HepG2 (cell line): ENCODE measurements around the gene ETV6.

Source experiments
- EP300 ChIP-seq, 3 experiments: sonication (generic) in 1 of 3; formaldehyde crosslinking in 1 of 3; IDR thresholded peaks; 2 replicates each; pipeline versions ENCODE4 v1.5.1 to v1.6.1; 2011 to 2020; ENCODE audit warnings: low read depth in 2 of 3, low read length in 2 of 3, borderline replicate concordance in 1 of 3, improper control_type of control experiment in 1 of 3, mild to moderate bottlenecking in 1 of 3, missing genetic modification reagents in 1 of 3, moderate library complexity in 1 of 3
- POLR2A ChIP-seq, 2 experiments: IDR thresholded peaks; 2 replicates each; pipeline ENCODE4 v1.6.1; 2011; ENCODE audit warnings: low read depth in 2 of 2, low read length in 2 of 2, mild to moderate bottlenecking in 1 of 2, moderate library complexity in 1 of 2; ENCODE audit not compliant: insufficient read depth in 1 of 2
- POLR2AphosphoS5 ChIP-seq: IDR thresholded peaks from 2 replicates; pipeline ENCODE4 v1.6.1; 2012; ENCODE audit warnings: low read depth, low read length
- YY1 ChIP-seq: IDR thresholded peaks from 2 replicates; pipeline ENCODE4 v1.6.1; 2011; ENCODE audit warnings: low read length, low read depth, moderate library complexity, mild to moderate bottlenecking; ENCODE audit not compliant: insufficient read depth, insufficient replicate concordance
- ZNF580 ChIP-seq: IDR thresholded peaks from 2 replicates; pipeline ENCODE4 v1.6.1; 2016; ENCODE audit warnings: low read depth, borderline replicate concordance

DNA sequence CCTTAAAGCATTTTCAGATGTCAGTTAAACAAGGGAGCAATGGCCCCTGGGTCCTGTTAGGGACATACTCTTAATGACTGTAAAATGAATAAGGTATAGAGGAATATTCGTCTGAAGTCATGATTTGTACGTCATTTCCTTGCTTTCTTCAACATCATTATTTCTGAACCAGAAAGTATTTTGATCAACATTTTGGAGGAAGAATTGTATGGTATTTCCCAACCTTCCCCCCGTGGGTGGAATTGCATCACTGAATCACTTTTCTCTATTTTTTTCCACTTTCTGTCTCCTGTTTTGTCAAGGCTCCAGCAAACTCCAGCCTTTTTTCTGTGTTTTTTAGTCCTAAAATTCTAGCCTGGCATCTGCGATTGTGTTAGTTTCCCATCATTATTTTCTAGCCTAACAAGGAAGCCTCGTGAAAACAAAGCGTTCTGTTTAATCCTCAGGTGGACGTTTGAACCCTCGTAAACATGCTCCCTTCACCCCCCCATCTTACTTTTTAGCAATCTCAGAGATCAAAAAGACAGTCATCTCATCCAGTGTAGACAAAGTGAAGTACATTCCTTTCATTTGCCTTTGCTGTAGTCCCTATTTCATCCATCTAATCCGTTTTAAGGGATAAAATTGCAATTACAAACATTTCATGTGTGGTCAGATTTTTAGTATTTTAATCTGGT, 62.3 kb downstream of the ETV6 start:
- TF ChIP-seq POLR2AphosphoS5 (no peak), POLR2A (IDR thresholded peaks at IDR 0.05; ENCODE audit: insufficient read depth in 1 of 2, low read depth in 2 of 2, low read length in 2 of 2) (no peak), YY1 (no peak), EP300 (IDR thresholded peaks at IDR 0.05; ENCODE audit: low read depth in 2 of 2, low read length in 2 of 2) (peak in 1 of 2 experiments; percentile 67; a peak in 1 of 4 replicates), EP300 (CRISPR knock-in tag; IDR thresholded peaks at IDR 0.05; ENCODE audit: borderline replicate concordance) (no peak), ZNF580 (CRISPR knock-in tag) (no peak)
